GM23338 (cell line): ENCODE data around the gene SAMD11.

Experiments used
- CTCF ChIP-seq, 2 experiments: fragments of 200-600 bp in 1 of 2; sonication (generic) in 1 of 2; conservative IDR thresholded peaks; 2 replicates each; pipeline versions ENCODE4 v1.5.1 to v1.6.1; 2016 to 2017; ENCODE audit warnings: antibody characterized with exemption in 2 of 2, low read depth in 2 of 2, mild to moderate bottlenecking in 2 of 2, moderate library complexity in 1 of 2
- EZH2 ChIP-seq: fragments of 200-600 bp; sonication (generic); IDR thresholded peaks from one replicate; pipeline ENCODE4 v1.8.0; 2017; ENCODE audit warnings: antibody characterized with exemption, mild to moderate bottlenecking, low read depth; ENCODE audit not compliant: unreplicated experiment

- TF ChIP-seq CTCF (conservative IDR thresholded peaks at IDR 0.05; ENCODE audit: low read depth in 2 of 2) (no peak), EZH2 (no peak)
Measured at GRCh38 chr1:961132-961669, 37.5 kb downstream of the SAMD11 start.
